Activated T-helper 17 cell treated with anti-CD3 and anti-CD28 coated beads, Interleukin-2, amount 50 U/mL, for 72 hours (primary cell): ENCODE results near the gene ADAMTS12. TPM values are rescaled to one million over a fixed set of nuclear protein-coding genes. Genes with fewer than 3 reads are reported as not detected.

Experiments used
- ATAC-seq: fragments of 150-1000 bp; cut with Tn5 transposase; replicated peaks from 2 replicates; pipeline ENCODE4 v1.10.0; 2021; ENCODE audit warnings: mild to moderate bottlenecking, moderate library complexity
- H3K27ac Mint-ChIP-seq: one replicate; pipeline ENCODE4 v1.8.0; 2022; ENCODE audit warnings: mixed read lengths
- H3K27me3 Mint-ChIP-seq: one replicate; pipeline ENCODE4 v1.8.0; 2022; ENCODE audit warnings: mixed read lengths
- H3K36me3 Mint-ChIP-seq: one replicate; pipeline ENCODE4 v1.8.0; 2022; ENCODE audit warnings: low read depth, mild to moderate bottlenecking, mixed read lengths
- H3K4me1 Mint-ChIP-seq: one replicate; pipeline ENCODE4 v1.8.0; 2022; ENCODE audit warnings: mixed read lengths
- H3K4me3 Mint-ChIP-seq: one replicate; pipeline ENCODE4 v1.8.0; 2022; ENCODE audit warnings: mild to moderate bottlenecking, mixed read lengths
- H3K9me3 Mint-ChIP-seq: one replicate; pipeline ENCODE4 v1.8.0; 2022; ENCODE audit warnings: mixed read lengths
- total RNA-seq, 2 donors: library from RNA; stranded (reverse); gene quantifications; one replicate each; pipeline ENCODE4 v1.2.3, GENCODE V29; 2022

Gene ADAMTS12
- total RNA-seq, 2 donors from 2014 or later: not detected

DNA sequence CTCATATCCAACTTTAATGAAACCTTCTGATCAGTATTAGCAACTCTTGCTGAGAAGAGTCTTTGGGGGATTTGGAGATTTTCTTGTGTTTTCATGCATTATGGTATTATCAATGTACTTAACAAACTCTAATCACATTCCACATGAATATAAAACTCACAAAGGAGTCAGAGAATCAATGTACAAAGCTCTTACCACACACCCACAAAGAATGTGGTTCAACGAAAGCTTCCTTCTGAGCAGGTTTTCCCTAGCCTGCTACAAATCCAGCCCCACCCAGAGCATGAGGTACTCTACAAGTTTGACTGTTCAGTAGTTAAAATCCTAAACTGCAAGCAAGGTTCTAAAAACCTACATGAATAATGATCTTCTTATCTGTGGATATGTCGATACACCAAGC is 240.9 kb downstream of the ADAMTS12 start:
- H3K36me3 Mint-ChIP-seq: no peaks in the 10 kb centered on the region
- H3K27me3 Mint-ChIP-seq: no peaks in the 10 kb centered on the region
- H3K9me3 Mint-ChIP-seq: peaks cover 3% of the 10 kb centered on the region
- no peaks in the 10 kb centered on the region for H3K4me1 Mint-ChIP-seq
- H3K27ac Mint-ChIP-seq: no peak overlapping the region
- no peak overlapping the region for H3K4me3 Mint-ChIP-seq
- ATAC-seq: no peak

- Mint-ChIP-seq H3K27me3 (no peaks in the 10 kb centered on the region), H3K9me3 (peaks cover 9% of the 10 kb centered on the region), H3K4me1 (no peaks in the 10 kb centered on the region), H3K27ac (no peak overlapping the region), H3K4me3 (no peak overlapping the region), H3K36me3 (no peaks in the 10 kb centered on the region)
- ATAC-seq: no peak
Measured at GRCh38 chr5:33649549-33650482, 242.0 kb downstream of the ADAMTS12 start.

GRCh38 chr5:33641744-33642505 is 249.9 kb downstream of the ADAMTS12 start:
- Mint-ChIP-seq H3K27me3 (peaks cover 1% of the 10 kb centered on the region), H3K4me1 (no peaks in the 10 kb centered on the region), H3K4me3 (no peak overlapping the region), H3K36me3 (no peaks in the 10 kb centered on the region), H3K27ac (no peak overlapping the region), H3K9me3 (peaks cover 6% of the 10 kb centered on the region)
- peak; percentile 32 for ATAC-seq

DNA sequence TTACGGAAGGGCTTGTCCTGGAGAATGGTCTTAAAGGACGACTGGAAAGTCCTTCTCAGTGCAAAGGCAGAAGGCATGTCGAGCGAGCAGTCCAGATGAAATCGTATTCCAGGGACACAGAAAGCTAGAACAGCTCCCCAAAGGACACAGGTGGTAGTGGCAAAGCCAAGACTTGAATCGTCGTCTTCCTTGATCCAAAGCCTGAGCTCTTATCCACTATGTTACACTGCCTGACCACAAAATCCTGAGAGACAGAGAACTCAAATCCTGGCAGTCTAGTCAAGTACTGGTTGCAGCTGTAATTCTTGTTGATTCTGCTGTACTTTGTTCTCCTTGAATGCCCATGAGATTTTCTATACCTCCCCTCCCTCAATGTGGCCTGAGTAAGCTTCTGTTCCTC is 252.3 kb downstream of the ADAMTS12 start:
- Mint-ChIP-seq H3K4me1 (no peaks in the 10 kb centered on the region), H3K27ac (no peak overlapping the region), H3K4me3 (no peak overlapping the region), H3K36me3 (no peaks in the 10 kb centered on the region), H3K27me3 (peaks cover 4% of the 10 kb centered on the region), H3K9me3 (no peaks in the 10 kb centered on the region)
- no peak for ATAC-seq

DNA sequence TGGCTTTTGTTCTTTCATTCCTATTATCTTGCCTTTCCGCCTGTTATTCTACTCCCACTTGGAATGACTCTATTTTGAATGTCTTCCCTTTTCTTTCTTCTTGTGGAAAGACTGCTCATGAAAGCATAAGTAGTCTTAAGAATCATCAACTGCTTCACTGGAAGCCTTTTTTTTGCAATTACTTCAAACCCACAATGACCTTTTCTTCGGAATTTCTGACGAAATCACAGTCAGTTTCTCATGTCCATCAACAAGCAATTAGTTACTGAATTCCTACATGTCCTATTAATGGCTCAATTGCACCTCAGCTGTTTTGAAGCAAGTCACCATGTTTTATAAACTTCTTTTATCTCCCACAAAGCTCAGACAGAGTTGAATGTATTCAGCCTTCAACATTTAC is 254.8 kb downstream of the ADAMTS12 start:
- Mint-ChIP-seq H3K27me3 (peaks cover 4% of the 10 kb centered on the region), H3K27ac (no peak overlapping the region), H3K4me1 (no peaks in the 10 kb centered on the region), H3K36me3 (no peaks in the 10 kb centered on the region), H3K9me3 (no peaks in the 10 kb centered on the region), H3K4me3 (no peak overlapping the region)
- ATAC-seq: no peak

DNA sequence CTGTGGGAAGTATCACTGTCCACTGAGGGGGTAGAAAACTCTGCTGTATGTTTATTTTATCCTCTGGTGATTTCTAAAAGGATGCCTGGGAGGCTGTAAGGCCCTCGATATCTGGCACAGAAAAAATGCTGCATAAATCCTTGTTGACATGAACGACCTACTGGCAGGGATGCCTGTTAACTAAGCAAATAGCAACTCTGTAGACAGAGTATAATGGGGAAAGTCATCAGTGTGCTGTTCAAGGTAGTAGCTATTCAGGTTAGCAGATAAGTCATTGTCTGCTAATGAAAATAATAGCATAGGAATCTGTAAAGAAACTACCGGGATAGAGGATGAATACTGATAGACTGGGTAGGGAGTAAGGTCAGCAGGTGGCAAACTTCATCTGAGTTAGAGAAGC is 256.2 kb downstream of the ADAMTS12 start:
- no peak overlapping the region for H3K27ac Mint-ChIP-seq
- H3K4me3 Mint-ChIP-seq: no peak overlapping the region

GRCh38 chr5:33633699-33634098 is 258.1 kb downstream of the ADAMTS12 start:
- H3K27ac Mint-ChIP-seq: no peak overlapping the region
- peaks cover 4% of the 10 kb centered on the region for H3K27me3 Mint-ChIP-seq
- no peaks in the 10 kb centered on the region for H3K4me1 Mint-ChIP-seq
- no peaks in the 10 kb centered on the region for H3K36me3 Mint-ChIP-seq
- ATAC-seq: no peak
- no peaks in the 10 kb centered on the region for H3K9me3 Mint-ChIP-seq
- H3K4me3 Mint-ChIP-seq: no peak overlapping the region

More for the DNA sequence above, 256.2 kb downstream of the ADAMTS12 start:
- no peaks in the 10 kb centered on the region for H3K9me3 Mint-ChIP-seq
- no peaks in the 10 kb centered on the region for H3K4me1 Mint-ChIP-seq
- ATAC-seq: no peak
- peaks cover 4% of the 10 kb centered on the region for H3K27me3 Mint-ChIP-seq
- H3K36me3 Mint-ChIP-seq: no peaks in the 10 kb centered on the region

- no peak for ATAC-seq
- H3K4me3 Mint-ChIP-seq: no peak overlapping the region
- no peak overlapping the region for H3K27ac Mint-ChIP-seq
- H3K4me1 Mint-ChIP-seq: no peaks in the 10 kb centered on the region
- H3K9me3 Mint-ChIP-seq: no peaks in the 10 kb centered on the region
- H3K27me3 Mint-ChIP-seq: peaks cover under 1% of the 10 kb centered on the region
- no peaks in the 10 kb centered on the region for H3K36me3 Mint-ChIP-seq
Measured at GRCh38 chr5:33631786-33632185, 260.0 kb downstream of the ADAMTS12 start.

- H3K4me1 Mint-ChIP-seq: no peaks in the 10 kb centered on the region
- ATAC-seq: no peak
- no peaks in the 10 kb centered on the region for H3K27me3 Mint-ChIP-seq
- no peaks in the 10 kb centered on the region for H3K9me3 Mint-ChIP-seq
- no peaks in the 10 kb centered on the region for H3K36me3 Mint-ChIP-seq
- no peak overlapping the region for H3K27ac Mint-ChIP-seq
- H3K4me3 Mint-ChIP-seq: no peak overlapping the region
Measured at GRCh38 chr5:33631139-33631538, 260.7 kb downstream of the ADAMTS12 start.

- no peaks in the 10 kb centered on the region for H3K4me1 Mint-ChIP-seq
- no peaks in the 10 kb centered on the region for H3K27me3 Mint-ChIP-seq
- H3K9me3 Mint-ChIP-seq: no peaks in the 10 kb centered on the region
- no peak overlapping the region for H3K4me3 Mint-ChIP-seq
- H3K27ac Mint-ChIP-seq: no peak overlapping the region
- no peaks in the 10 kb centered on the region for H3K36me3 Mint-ChIP-seq
- ATAC-seq: no peak
Measured at GRCh38 chr5:33629999-33630398, 261.8 kb downstream of the ADAMTS12 start.

DNA sequence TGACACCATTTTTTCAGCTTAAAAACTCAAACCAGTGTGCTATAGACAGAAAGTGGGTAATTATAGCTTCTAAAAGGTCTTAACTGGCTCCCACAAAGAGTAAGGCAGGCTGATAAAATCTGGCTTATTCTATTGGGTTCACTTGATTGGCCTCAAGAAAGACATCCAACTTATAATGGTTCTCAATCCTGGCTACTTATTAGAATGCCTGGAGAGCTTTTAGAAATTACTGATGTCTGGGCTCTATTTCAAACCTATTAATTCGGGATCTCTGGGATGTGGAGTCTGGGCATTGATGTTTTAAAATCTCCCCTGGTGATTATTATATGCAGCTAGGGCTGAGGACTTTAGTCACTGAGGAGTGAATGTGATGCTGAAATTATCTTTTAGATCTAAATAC is 263.0 kb downstream of the ADAMTS12 start:
- H3K36me3 Mint-ChIP-seq: no peaks in the 10 kb centered on the region
- H3K27ac Mint-ChIP-seq: no peak overlapping the region
- no peak overlapping the region for H3K4me3 Mint-ChIP-seq
- no peaks in the 10 kb centered on the region for H3K4me1 Mint-ChIP-seq
- H3K27me3 Mint-ChIP-seq: peaks cover 1% of the 10 kb centered on the region
- no peak for ATAC-seq
- no peaks in the 10 kb centered on the region for H3K9me3 Mint-ChIP-seq

GRCh38 chr5:33621514-33621913 is 270.3 kb downstream of the ADAMTS12 start:
- H3K4me1 Mint-ChIP-seq: no peaks in the 10 kb centered on the region
- ATAC-seq: no peak
- no peak overlapping the region for H3K4me3 Mint-ChIP-seq
- H3K36me3 Mint-ChIP-seq: no peaks in the 10 kb centered on the region
- no peaks in the 10 kb centered on the region for H3K9me3 Mint-ChIP-seq
- no peak overlapping the region for H3K27ac Mint-ChIP-seq
- H3K27me3 Mint-ChIP-seq: peaks cover 13% of the 10 kb centered on the region

- Mint-ChIP-seq H3K9me3 (no peaks in the 10 kb centered on the region), H3K4me1 (no peaks in the 10 kb centered on the region), H3K4me3 (no peak overlapping the region), H3K27ac (no peak overlapping the region), H3K27me3 (no peaks in the 10 kb centered on the region), H3K36me3 (no peaks in the 10 kb centered on the region)
- no peak for ATAC-seq
Measured at GRCh38 chr5:33614039-33614438, 277.8 kb downstream of the ADAMTS12 start.

DNA sequence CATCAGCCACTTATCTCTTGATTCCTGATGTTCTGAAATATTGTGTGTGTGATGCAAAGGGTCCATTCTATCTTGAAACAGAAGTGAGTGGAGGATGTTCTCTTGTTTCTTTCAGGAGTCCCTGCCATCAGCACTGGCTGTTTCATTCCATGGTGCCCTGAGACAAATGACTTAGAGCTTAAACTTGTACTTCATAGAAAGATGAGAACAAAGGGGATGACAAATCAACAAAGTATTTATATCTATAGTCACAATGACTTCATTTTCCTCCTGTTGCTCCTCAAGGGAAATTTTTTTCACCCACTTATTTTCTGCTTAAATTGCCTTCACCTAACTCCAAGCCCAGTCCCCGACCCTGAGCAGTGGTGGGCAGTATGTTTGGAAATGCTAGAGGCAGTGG is 279.4 kb downstream of the ADAMTS12 start:
- no peak for ATAC-seq
- no peaks in the 10 kb centered on the region for H3K4me1 Mint-ChIP-seq
- H3K27me3 Mint-ChIP-seq: no peaks in the 10 kb centered on the region
- no peaks in the 10 kb centered on the region for H3K36me3 Mint-ChIP-seq
- H3K27ac Mint-ChIP-seq: no peak overlapping the region
- no peak overlapping the region for H3K4me3 Mint-ChIP-seq
- H3K9me3 Mint-ChIP-seq: no peaks in the 10 kb centered on the region

DNA sequence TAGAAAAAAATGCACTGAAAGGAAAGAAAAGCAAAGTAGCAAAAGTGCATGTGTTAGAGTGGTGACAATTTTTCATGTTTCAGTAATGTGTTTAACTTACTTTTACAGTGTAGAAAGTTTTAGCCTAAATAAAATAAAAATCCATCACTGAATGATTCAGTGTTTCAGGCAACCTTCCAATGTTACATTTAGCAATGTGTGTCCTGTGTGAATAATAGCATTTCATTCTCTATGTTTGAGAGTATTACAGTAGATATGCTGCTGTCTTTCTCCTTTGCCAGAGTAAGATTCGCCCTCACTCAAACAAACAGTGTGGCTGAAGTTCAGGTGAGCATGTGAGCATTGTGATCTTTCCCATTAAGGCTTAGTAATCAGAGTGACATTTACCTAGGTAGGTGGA is 279.9 kb downstream of the ADAMTS12 start:
- no peaks in the 10 kb centered on the region for H3K9me3 Mint-ChIP-seq
- ATAC-seq: no peak
- no peaks in the 10 kb centered on the region for H3K36me3 Mint-ChIP-seq
- no peaks in the 10 kb centered on the region for H3K27me3 Mint-ChIP-seq
- H3K27ac Mint-ChIP-seq: no peak overlapping the region
- H3K4me1 Mint-ChIP-seq: no peaks in the 10 kb centered on the region
- H3K4me3 Mint-ChIP-seq: no peak overlapping the region
